A673 (cell line): ENCODE data around the gene SEZ6L.

Source experiments
- CTCF ChIP-seq: fragments of 300-800, 200-600 bp; sonication (generic); conservative IDR thresholded peaks from 2 replicates; pipeline ENCODE4 v1.5.1; 2017; ENCODE audit warnings: low read depth, mild to moderate bottlenecking, antibody characterized with exemption, low read length, moderate library complexity, mixed read lengths
- EZH2 ChIP-seq: fragments of 200-600 bp; sonication (generic); IDR thresholded peaks from 2 replicates; pipeline ENCODE4 v1.6.1; 2017; ENCODE audit warnings: borderline replicate concordance, low read depth, mild to moderate bottlenecking, mixed read lengths, antibody characterized with exemption, low read length; ENCODE audit not compliant: poor library complexity, severe bottlenecking

GRCh38 chr22:26214466-26214865 is 45.2 kb downstream of the SEZ6L start:
- no peak for TF ChIP-seq EZH2
- no peak for TF ChIP-seq CTCF
